ENCODE measurements around the gene DIDO1. TPM values are rescaled to one million over a fixed set of nuclear protein-coding genes. Genes with fewer than 3 reads are reported as not detected.

Gene DIDO1
- total and polyA plus RNA-seq, 2 of the 13 experiments (the other 11 are each of a cell fraction or from before 2014, with no cell fraction given): 75.0 to 75.1 TPM

- TF ChIP-seq TAF1 (CRISPR knock-in tag; IDR thresholded peaks at IDR 0.05) (no peak), ATF1 (CRISPR knock-in tag; IDR thresholded peaks at IDR 0.05) (no peak), TOE1 (CRISPR knock-in tag; IDR thresholded peaks at IDR 0.05) (no peak), ZNF768 (CRISPR knock-in tag; IDR thresholded peaks at IDR 0.05) (peak; percentile 79), CEBPG (CRISPR knock-in tag; IDR thresholded peaks at IDR 0.05) (0 out of 2 replicates have a peak, but pooled peaks have one; percentile 3), ZNF772 (CRISPR knock-in tag; IDR thresholded peaks at IDR 0.05) (peak; percentile 92), ZFP62 (CRISPR knock-in tag; IDR thresholded peaks at IDR 0.05) (peak; percentile 63; the same call in 1 of the 2 replicates), ADNP (CRISPR knock-in tag; IDR thresholded peaks at IDR 0.05) (no peak), ZNF20 (CRISPR knock-in tag; IDR thresholded peaks at IDR 0.05) (no peak), ZNF652 (CRISPR knock-in tag; IDR thresholded peaks at IDR 0.05; ENCODE audit: borderline replicate concordance, low read depth) (no peak), ZNF572 (CRISPR knock-in tag; IDR thresholded peaks at IDR 0.05) (no peak; the same call in 1 of the 2 replicates), ZNF430 (CRISPR knock-in tag; IDR thresholded peaks at IDR 0.05) (no peak; the same call in 1 of the 2 replicates), STAG1 (CRISPR knock-in tag; IDR thresholded peaks at IDR 0.05) (peak; percentile 2; the same call in 1 of the 2 replicates), ZNF713 (CRISPR knock-in tag; IDR thresholded peaks at IDR 0.05) (no peak), ZNF256 (CRISPR knock-in tag; conservative IDR thresholded peaks at IDR 0.05) (0 out of 2 replicates have a peak, but pooled peaks have one; percentile 62), ZBED4 (CRISPR knock-in tag; IDR thresholded peaks at IDR 0.05; ENCODE audit: borderline replicate concordance) (peak; percentile 68; the same call in 1 of the 2 replicates), AGO2 (optimal IDR thresholded peaks at IDR 0.05; ENCODE audit: low read depth, low read length) (peak; percentile 100), NFATC3 (CRISPR knock-in tag; IDR thresholded peaks at IDR 0.05) (no peak), EZH2 (conservative IDR thresholded peaks at IDR 0.05; ENCODE audit: low read depth, low read length) (no peak)
- TF ChIP-seq, protein P1, sequence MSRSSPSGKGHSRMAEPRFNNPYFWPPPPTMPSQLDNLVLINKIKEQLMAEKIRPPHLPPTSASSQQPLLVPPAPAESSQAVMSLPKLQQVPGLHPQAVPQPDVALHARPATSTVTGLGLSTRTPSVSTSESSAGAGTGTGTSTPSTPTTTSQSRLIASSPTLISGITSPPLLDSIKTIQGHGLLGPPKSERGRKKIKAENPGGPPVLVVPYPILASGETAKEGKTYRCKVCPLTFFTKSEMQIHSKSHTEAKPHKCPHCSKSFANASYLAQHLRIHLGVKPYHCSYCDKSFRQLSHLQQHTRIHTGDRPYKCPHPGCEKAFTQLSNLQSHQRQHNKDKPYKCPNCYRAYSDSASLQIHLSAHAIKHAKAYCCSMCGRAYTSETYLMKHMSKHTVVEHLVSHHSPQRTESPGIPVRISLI (CRISPR knock-in tag; IDR thresholded peaks at IDR 0.05; ENCODE audit: borderline replicate concordance): no peak
- TF ChIP-seq, protein P2, sequence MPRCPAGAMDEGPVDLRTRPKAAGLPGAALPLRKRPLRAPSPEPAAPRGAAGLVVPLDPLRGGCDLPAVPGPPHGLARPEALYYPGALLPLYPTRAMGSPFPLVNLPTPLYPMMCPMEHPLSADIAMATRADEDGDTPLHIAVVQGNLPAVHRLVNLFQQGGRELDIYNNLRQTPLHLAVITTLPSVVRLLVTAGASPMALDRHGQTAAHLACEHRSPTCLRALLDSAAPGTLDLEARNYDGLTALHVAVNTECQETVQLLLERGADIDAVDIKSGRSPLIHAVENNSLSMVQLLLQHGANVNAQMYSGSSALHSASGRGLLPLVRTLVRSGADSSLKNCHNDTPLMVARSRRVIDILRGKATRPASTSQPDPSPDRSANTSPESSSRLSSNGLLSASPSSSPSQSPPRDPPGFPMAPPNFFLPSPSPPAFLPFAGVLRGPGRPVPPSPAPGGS (CRISPR knock-in tag; IDR thresholded peaks at IDR 0.05): no peak; the same call in none of the 2 replicates
- TF ChIP-seq, protein P3, sequence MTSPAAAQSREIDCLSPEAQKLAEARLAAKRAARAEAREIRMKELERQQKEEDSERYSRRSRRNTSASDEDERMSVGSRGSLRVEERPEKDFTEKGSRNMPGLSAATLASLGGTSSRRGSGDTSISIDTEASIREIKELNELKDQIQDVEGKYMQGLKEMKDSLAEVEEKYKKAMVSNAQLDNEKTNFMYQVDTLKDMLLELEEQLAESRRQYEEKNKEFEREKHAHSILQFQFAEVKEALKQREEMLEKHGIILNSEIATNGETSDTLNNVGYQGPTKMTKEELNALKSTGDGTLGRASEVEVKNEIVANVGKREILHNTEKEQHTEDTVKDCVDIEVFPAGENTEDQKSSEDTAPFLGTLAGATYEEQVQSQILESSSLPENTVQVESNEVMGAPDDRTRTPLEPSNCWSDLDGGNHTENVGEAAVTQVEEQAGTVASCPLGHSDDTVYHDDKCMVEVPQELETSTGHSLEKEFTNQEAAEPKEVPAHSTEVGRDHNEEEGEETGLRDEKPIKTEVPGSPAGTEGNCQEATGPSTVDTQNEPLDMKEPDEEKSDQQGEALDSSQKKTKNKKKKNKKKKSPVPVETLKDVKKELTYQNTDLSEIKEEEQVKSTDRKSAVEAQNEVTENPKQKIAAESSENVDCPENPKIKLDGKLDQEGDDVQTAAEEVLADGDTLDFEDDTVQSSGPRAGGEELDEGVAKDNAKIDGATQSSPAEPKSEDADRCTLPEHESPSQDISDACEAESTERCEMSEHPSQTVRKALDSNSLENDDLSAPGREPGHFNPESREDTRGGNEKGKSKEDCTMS (CRISPR knock-in tag; conservative IDR thresholded peaks at IDR 0.05): no peak
These were observed 42.3 kb upstream of the DIDO1 start (continued) for GRCh38 chr20:62968378-62969178.

All from HepG2 (cell line).